WERI-Rb-1 (cell line): Measurements from ENCODE around the gene KBTBD13.

ENCODE experiments used
- DNase-seq: peaks from one replicate; pipeline ENCODE4 v3.0.0-alpha.2; 2020
- H3K27ac ChIP-seq: fragments of 250-450 bp; sonication (Bioruptor Pico); 2 replicates; pipeline ENCODE4 v1.5.1; 2020; ENCODE audit warnings: mild to moderate bottlenecking, moderate library complexity
- H3K27me3 ChIP-seq: fragments of 250-450 bp; sonication (Bioruptor Pico); 2 replicates; pipeline ENCODE4 v1.5.1; 2021; ENCODE audit warnings: mild to moderate bottlenecking, low read depth, moderate library complexity; ENCODE audit not compliant: insufficient read depth, severe bottlenecking
- H3K36me3 ChIP-seq: fragments of 250-450 bp; sonication (Bioruptor Pico); 2 replicates; pipeline ENCODE4 v1.5.1; 2020; ENCODE audit warnings: mild to moderate bottlenecking, moderate library complexity
- H3K4me3 ChIP-seq: 2 replicates; pipeline ENCODE4 v1.5.1; 2011; ENCODE audit warnings: low read depth, mild to moderate bottlenecking, control low read depth, low read length
- H3K9me3 ChIP-seq: fragments of 250-450 bp; sonication (Bioruptor Pico); 2 replicates; pipeline ENCODE4 v1.5.1; 2021; ENCODE audit warnings: mild to moderate bottlenecking, moderate library complexity; ENCODE audit not compliant: severe bottlenecking
- TF ChIP-seq, protein P1 (sequence below): IDR thresholded peaks from 2 replicates; pipeline ENCODE4 v1.5.1; 2011; ENCODE audit warnings: low read depth, mild to moderate bottlenecking, control low read depth, inconsistent platforms, low read length

Gene KBTBD13

DNA sequence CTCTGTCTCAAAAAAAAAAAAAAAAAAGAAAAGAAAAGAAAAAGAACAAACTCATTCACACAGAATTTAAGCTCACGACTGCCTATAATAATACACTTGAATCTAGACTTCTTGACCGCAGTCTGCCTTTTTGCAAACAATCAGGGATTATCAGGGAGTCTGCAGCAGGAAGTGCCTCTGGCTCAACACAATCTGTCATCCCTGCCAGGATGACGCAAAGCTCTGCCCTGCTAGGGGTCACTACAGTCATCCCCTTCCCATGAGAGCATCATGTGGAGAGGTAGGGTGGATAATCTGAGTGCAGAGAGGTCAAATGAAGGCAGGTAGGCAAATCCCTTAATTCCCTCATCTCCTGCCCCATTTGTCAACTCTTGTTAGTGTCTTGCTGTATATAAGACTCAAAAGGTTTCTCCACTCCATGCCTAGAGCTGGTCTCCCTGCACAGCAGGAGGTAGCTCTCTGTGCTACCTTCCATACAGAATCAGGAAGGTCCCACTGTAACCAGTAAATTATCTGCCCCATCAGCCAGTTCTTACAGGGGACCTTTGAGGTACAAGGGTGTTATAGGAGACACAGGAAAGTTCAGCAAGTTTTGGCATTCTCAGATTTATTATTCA, 34.2 kb downstream of the KBTBD13 start:
- H3K27me3 ChIP-seq = no peaks in the 10 kb centered on the region
- H3K27ac ChIP-seq = peak overlapping the region; percentile 45
- peak; percentile 94 for DNase-seq
- H3K4me3 ChIP-seq = no peak overlapping the region
- TF ChIP-seq, protein P1, sequence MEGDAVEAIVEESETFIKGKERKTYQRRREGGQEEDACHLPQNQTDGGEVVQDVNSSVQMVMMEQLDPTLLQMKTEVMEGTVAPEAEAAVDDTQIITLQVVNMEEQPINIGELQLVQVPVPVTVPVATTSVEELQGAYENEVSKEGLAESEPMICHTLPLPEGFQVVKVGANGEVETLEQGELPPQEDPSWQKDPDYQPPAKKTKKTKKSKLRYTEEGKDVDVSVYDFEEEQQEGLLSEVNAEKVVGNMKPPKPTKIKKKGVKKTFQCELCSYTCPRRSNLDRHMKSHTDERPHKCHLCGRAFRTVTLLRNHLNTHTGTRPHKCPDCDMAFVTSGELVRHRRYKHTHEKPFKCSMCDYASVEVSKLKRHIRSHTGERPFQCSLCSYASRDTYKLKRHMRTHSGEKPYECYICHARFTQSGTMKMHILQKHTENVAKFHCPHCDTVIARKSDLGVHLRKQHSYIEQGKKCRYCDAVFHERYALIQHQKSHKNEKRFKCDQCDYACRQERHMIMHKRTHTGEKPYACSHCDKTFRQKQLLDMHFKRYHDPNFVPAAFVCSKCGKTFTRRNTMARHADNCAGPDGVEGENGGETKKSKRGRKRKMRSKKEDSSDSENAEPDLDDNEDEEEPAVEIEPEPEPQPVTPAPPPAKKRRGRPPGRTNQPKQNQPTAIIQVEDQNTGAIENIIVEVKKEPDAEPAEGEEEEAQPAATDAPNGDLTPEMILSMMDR = peak; percentile 14; the same call in 1 of the 2 replicates
- peaks cover 7% of the 10 kb centered on the region for H3K36me3 ChIP-seq
- no peaks in the 10 kb centered on the region for H3K9me3 ChIP-seq

DNA sequence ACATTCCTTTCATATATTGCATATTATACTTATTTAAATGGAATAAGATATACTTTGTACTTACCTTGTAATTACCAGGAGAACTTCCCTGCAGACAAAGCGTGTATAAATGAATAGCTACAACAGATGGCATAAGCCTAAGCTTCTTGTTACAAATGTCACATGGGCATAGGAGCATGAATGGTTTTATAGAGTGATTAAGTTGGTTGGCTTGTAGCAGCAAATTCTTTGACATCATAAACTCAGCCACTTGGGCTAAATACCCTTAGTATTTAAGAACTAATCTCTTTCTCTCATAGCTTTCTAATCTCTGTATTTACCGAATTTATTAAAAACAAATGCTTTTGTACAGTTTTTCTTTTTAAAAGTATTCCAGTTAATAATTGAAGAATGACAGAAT, 38.5 kb downstream of the KBTBD13 start, which contains the start of gene UBAP1L:
Gene UBAP1L, minus strand, starts transcription at position 115 of the 400 bp plus-strand sequence. CDS start 8,985 bp downstream, outside the sequence.
- Histone ChIP-seq H3K27me3 (no peaks in the 10 kb centered on the region), H3K36me3 (peaks cover 42% of the 10 kb centered on the region), H3K9me3 (no peaks in the 10 kb centered on the region), H3K4me3 (no peak within 1 kb of the TSS), H3K27ac (peak within 1 kb of the TSS; percentile 56)
- no peak for DNase-seq
- TF ChIP-seq, protein P1 = no peak

DNA sequence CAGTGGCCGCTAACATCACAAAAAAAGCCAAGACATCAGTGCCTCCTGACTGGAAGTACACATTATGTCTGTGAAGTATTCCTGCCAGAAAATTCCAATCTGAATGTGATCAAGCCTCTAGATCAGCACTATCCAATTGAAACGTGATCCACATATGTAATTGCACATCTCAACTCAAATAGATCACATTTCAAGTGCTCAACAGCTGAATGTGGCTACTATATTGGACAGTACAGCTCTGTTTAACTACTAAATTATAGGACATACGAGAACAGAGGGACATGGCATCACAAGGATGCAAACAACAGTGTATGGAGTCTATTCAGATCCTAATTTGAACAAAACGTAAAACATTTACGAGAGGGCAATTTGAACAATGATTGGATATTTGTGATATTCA, 39.0 kb downstream of the KBTBD13 start:
- DNase-seq = no peak
- Histone ChIP-seq H3K27ac (peak overlapping the region; percentile 7), H3K36me3 (peaks cover 44% of the 10 kb centered on the region), H3K9me3 (no peaks in the 10 kb centered on the region), H3K27me3 (no peaks in the 10 kb centered on the region), H3K4me3 (no peak overlapping the region)
- TF ChIP-seq, protein P1 = no peak
